KOPT-K1 (cell line): ENCODE measurements around the gene CACNA1D.
A peak's percentile ranks its signal among the peaks of the same experiment; 100 is the strongest.

ENCODE experiments used
- H3K27ac ChIP-seq: fragments of 200-600 bp; sonication (generic); 2 replicates; pipeline ENCODE4 v1.5.1; 2016; ENCODE audit warnings: antibody characterized with exemption, mild to moderate bottlenecking, low read depth, low read length; ENCODE audit not compliant: poor library complexity, severe bottlenecking
- H3K36me3 ChIP-seq: fragments of 200-600 bp; sonication (generic); 2 replicates; pipeline ENCODE4 v1.5.1; 2017; ENCODE audit warnings: antibody characterized with exemption, mild to moderate bottlenecking, low read length, moderate library complexity; ENCODE audit not compliant: insufficient read depth
- H3K9me3 ChIP-seq: fragments of 200-600 bp; sonication (generic); 2 replicates; pipeline ENCODE4 v1.5.1; 2017; ENCODE audit warnings: antibody characterized with exemption, low read length, mild to moderate bottlenecking; ENCODE audit not compliant: insufficient read depth, poor library complexity, severe bottlenecking

CACNA1D gene

GRCh38 chr3:53826048-53826447, 331.6 kb downstream of the CACNA1D start:
- Histone ChIP-seq H3K36me3 (no peaks in the 10 kb centered on the region), H3K9me3 (no peaks in the 10 kb centered on the region), H3K27ac (no peak overlapping the region)

GRCh38 chr3:53828581-53828980, 334.2 kb downstream of the CACNA1D start:
- Histone ChIP-seq H3K36me3 (no peaks in the 10 kb centered on the region), H3K9me3 (no peaks in the 10 kb centered on the region), H3K27ac (no peak overlapping the region)

GRCh38 chr3:53829605-53830004, 335.2 kb downstream of the CACNA1D start:
- Histone ChIP-seq H3K27ac (no peak overlapping the region), H3K9me3 (no peaks in the 10 kb centered on the region)

GRCh38 chr3:53830944-53831343, 336.5 kb downstream of the CACNA1D start:
- Histone ChIP-seq H3K27ac (no peak overlapping the region), H3K36me3 (no peaks in the 10 kb centered on the region), H3K9me3 (no peaks in the 10 kb centered on the region)

More at GRCh38 chr3:53829605-53830004, 335.2 kb downstream of the CACNA1D start:
- H3K36me3 ChIP-seq, result no peaks in the 10 kb centered on the region

- no peaks in the 10 kb centered on the region for H3K9me3 ChIP-seq
- H3K36me3 ChIP-seq, result no peaks in the 10 kb centered on the region
- no peak overlapping the region for H3K27ac ChIP-seq
Measured at GRCh38 chr3:53833053-53833645, 338.7 kb downstream of the CACNA1D start.

- Histone ChIP-seq H3K9me3 (no peaks in the 10 kb centered on the region), H3K27ac (no peak overlapping the region), H3K36me3 (no peaks in the 10 kb centered on the region)
Measured at GRCh38 chr3:53833700-53834099, 339.3 kb downstream of the CACNA1D start.

- H3K27ac ChIP-seq, result no peak overlapping the region
- no peaks in the 10 kb centered on the region for H3K9me3 ChIP-seq
- no peaks in the 10 kb centered on the region for H3K36me3 ChIP-seq
Measured at GRCh38 chr3:53834429-53835095, 340.2 kb downstream of the CACNA1D start.

- no peaks in the 10 kb centered on the region for H3K36me3 ChIP-seq
- no peak overlapping the region for H3K27ac ChIP-seq
- no peaks in the 10 kb centered on the region for H3K9me3 ChIP-seq
Measured at GRCh38 chr3:53835257-53835656, 340.8 kb downstream of the CACNA1D start.

GRCh38 chr3:53836084-53836872, 341.9 kb downstream of the CACNA1D start:
- Histone ChIP-seq H3K36me3 (no peaks in the 10 kb centered on the region), H3K27ac (no peak overlapping the region), H3K9me3 (no peaks in the 10 kb centered on the region)

GRCh38 chr3:53837331-53837730, 342.9 kb downstream of the CACNA1D start:
- H3K36me3 ChIP-seq, result no peaks in the 10 kb centered on the region
- H3K9me3 ChIP-seq, result no peaks in the 10 kb centered on the region
- H3K27ac ChIP-seq, result no peak overlapping the region

- Histone ChIP-seq H3K36me3 (no peaks in the 10 kb centered on the region), H3K9me3 (no peaks in the 10 kb centered on the region), H3K27ac (peak overlapping the region; percentile 43)
Measured at GRCh38 chr3:53841296-53841695, 346.9 kb downstream of the CACNA1D start.

GRCh38 chr3:53842436-53843194, 348.2 kb downstream of the CACNA1D start:
- Histone ChIP-seq H3K36me3 (no peaks in the 10 kb centered on the region), H3K9me3 (no peaks in the 10 kb centered on the region), H3K27ac (peak overlapping the region; percentile 64)

- H3K27ac ChIP-seq, result peak overlapping the region; percentile 64
Measured at GRCh38 chr3:53843195-53844177, 349.1 kb downstream of the CACNA1D start.

More at GRCh38 chr3:53843195-53844177, 349.1 kb downstream of the CACNA1D start:
- no peaks in the 10 kb centered on the region for H3K36me3 ChIP-seq
- no peaks in the 10 kb centered on the region for H3K9me3 ChIP-seq
